Uterus (tissue), 2 donors: Measurements from ENCODE around the gene OSTN.

Experiments used
- CTCF ChIP-seq, 4 experiments: fragments of 200-600 bp in 2 of 4; fragments of 450-650 bp in 2 of 4; sonication (generic) in 2 of 4; IDR thresholded peaks; one replicate each; pipeline ENCODE4 v1.5.1; 2016 to 2019; ENCODE audit warnings: antibody characterized with exemption in 4 of 4, mild to moderate bottlenecking in 2 of 4, moderate library complexity in 1 of 4
- POLR2A ChIP-seq, 2 donors: fragments of 450-650 bp; IDR thresholded peaks; one replicate each; pipeline ENCODE4 v1.6.1; 2016; ENCODE audit warnings: antibody characterized with exemption in 2 of 2, mild to moderate bottlenecking in 1 of 2, moderate library complexity in 1 of 2

GRCh38 chr3:191197761-191198306, 1.2 kb upstream of the OSTN start:
- TF ChIP-seq CTCF (IDR thresholded peaks at IDR 0.05): no peak
- no peak for TF ChIP-seq POLR2A (IDR thresholded peaks at IDR 0.05)
